HG03103 (cell line): ENCODE data around the gene MYL6.
A peak's percentile ranks its signal among the peaks of the same experiment; 100 is the strongest.
"Not testable (repeated sequence)": the region's sequence is repeated elsewhere in the genome, so short reads cannot be mapped to it uniquely, and the experiment has no call there.

Experiments
- ATAC-seq: cut with Tn5 transposase; IDR thresholded peaks from one replicate; pipeline ENCODE4 v1.9.1; 2021; ENCODE audit warnings: low read depth; ENCODE audit not compliant: unreplicated experiment

Gene MYL6

DNA sequence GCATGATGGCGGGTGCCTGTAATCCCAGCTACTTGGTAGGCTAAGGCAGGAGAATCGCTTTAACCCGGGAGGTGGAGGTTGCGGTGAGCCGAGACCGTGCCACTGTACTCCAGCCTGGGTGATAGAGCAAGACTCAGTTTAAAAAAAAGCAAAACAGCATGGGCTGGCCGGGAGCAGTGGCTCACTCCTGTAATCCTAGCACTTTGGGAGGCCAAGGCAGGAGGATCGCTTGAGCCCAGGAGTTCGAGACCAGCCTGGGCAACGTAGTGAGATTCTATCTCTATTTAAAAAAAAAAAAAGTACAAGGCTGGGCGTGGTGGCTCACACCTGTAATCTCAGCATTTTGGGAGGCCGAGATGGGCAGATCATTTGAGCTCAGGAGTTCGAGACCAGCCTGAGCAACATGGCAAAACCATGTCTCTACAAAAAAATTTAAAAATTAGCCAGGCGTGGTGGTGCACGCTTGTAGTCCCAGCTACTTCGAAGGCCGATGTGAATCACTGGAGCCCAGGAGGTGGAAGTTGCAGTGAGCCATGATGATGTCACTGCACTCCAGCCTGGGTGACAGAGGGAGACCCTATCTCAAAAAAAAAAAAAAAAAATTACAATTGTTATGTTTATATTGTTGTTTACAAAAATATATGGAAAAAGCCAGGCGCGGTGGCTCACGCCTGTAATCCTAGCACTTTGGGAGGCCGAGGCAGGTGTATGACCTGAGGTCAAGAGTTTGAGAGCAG is 1.5 kb upstream of the MYL6 start:
- not testable (repeated sequence) for ATAC-seq

DNA sequence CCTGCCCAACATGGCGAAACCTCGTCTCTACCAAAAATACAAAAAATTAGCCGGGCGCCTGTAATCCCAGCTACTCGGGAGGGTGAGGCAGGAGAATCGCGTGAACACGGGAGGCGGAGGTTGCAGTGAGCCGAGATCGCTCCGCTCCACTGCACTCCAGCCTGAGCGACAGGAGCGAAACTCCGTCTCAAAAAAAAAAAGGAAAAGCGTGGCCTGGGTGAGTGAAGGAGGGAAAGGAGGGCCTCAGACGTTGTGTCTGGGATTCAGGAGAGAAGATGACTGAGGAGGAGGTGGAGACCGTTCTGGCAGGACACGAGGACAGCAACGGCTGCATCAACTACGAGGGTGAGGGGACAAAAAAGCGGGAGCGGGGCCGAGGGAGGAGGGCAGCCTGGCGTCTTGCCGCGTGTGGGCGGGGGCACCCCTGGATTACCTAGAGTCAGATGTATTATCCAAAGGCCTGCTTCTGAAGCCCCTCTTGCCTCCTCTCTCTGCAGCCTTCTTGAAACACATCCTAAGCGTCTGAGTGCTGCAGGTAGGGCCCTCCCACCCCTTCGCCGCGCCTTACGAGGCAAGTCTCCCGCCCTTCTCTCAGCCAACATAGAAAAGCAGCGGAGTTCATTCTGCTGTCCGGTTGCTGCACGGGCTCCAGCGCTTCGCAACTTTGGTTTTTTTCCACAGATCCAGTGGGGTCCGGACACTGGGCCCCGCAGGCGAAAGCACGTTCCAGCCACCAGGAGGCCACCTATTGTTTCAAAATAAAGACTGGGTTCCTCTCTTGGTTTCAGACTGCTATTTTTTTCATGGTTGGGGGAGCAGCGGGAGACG is 744 bp upstream of the MYL6 start:
- peak; percentile 34 for ATAC-seq

DNA sequence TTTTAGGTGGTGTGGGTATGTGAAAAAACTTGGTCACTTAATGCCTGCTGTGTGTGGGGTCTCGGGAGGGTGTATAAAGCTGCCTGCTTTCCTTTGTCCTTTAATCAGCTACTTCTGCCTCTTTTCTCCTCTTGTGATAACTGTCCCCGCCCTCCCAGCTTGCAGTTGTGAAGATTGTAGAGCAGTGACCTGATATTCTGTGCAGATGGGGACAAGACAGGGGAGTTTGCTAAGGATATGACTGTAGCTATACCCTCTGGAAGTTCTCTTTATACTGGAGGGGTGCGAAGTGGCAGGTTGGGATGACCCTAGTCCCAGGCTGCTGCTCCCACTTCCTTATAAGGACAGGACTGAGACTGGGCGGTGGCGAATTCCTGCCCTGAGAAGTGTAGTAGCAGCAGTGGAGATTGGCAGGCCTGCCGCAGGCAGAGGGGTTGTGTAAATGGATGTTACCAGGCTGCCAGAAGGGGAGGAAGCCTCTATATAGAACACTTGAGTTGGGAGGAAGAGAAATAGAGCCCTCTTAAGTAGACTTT is 835 bp downstream of the MYL6 start:
- ATAC-seq: no peak

DNA sequence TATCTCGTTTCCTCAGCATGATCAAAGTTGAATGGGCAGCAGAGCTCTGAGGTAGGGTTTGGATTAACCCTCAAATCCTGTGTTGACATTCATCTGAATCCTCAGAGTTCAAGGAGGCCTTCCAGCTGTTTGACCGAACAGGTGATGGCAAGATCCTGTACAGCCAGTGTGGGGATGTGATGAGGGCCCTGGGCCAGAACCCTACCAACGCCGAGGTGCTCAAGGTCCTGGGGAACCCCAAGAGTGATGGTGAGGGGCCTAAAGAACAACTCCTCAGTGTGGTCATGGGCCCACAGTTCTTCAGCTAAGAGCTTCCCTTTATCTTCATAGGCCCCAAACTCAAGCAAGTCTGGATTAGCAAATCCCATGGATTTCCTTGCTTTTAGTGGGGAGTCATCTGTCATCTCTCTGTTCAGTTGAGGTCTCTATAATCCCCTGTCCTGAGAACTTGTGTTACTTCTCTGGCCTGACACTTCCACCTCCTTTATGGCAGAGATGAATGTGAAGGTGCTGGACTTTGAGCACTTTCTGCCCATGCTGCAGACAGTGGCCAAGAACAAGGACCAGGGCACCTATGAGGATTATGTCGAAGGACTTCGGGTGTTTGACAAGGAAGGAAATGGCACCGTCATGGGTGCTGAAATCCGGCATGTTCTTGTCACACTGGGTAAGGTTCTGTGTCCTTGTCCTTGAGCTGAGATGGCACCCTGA is 1.5 kb downstream of the MYL6 start:
- ATAC-seq: no peak

DNA sequence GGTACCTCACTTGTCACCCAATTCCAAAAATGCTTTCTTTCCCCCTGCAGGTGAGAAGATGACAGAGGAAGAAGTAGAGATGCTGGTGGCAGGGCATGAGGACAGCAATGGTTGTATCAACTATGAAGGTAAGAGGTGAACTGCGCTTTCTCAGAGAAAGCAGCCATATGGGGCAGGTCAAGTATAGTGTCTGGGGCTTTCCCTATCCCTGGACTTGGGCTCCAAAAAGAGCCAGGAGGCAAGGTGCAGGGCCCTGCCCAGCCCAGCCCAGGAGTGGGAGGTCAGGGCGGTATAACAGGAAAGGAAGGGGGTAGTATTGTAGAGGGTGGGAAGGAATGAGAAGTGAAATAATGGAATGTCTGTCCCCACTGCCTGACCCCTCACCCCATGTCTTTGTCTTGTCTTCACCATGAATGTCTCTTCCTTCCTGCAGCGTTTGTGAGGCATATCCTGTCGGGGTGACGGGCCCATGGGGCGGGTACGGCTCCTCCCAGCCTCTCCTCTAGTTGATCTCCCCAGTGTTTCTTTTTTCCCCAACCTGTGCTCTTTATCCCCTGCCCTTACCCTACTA is 2.1 kb downstream of the MYL6 start:
- ATAC-seq: no peak

DNA sequence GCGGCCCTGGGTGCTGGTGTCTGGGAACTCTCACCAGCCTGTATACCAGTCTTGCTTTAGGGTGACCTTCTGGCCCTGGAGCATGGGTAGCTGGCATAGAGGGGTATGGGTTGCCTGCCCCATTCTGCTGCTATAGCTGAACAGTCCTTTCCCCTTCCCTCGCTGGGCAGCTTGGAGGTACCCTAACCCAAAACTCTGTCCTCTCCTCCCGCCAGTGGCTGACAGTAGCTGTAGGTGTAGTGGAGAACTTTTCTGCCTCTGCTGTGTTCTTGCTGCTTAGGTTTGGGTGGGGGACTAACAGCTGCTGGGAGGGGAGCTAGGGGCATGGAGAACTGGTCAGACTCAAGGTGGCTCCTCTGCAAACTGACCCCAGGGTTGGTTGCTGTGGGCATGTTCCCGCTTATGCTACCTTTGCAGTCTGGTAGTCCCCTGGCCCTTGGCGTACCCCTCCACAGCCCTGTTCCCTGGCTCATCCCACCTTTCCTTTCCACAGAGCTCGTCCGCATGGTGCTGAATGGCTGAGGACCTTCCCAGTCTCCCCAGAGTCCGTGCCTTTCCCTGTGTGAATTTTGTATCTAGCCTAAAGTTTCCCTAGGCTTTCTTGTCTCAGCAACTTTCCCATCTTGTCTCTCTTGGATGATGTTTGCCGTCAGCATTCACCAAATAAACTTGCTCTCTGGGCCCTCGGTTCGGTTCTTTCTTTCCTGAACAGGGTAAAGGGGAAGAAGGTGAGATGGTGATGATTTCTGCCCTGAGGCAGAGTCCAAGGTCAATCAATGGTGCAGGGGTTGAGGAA is 2.9 kb downstream of the MYL6 start:
- no peak for ATAC-seq

DNA sequence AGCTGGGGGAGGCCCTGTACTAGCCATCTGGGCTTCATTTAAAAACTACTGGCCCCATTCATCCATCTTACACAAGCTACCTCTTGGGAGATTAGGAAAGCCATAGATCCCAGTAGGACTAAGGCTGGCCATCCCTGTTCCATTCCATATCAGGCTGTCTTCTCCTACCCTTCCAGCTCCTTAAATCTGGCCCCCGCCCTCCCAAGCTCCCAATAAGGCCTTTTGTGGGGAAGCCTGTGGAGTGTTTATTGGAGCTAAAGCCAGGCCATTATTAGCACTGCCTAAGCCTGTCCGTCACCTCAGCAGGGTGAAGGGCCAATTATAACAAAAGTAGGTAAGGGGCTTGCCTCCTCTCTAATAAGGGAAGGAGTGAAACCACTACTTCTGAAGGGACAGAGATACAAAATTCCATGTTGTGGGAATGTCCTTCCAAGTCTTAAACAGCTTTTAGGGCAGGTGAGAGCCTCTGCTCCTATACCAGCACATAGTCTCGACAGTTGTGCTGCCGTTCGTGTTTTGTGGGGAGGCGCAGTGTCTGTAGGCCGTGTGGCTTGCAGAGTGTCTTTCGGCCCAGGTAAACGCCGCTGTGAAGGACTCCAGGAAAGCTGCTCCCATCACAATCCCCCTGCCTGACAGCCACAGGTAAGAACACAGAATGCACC is 3.7 kb downstream of the MYL6 start:
- no peak for ATAC-seq

DNA sequence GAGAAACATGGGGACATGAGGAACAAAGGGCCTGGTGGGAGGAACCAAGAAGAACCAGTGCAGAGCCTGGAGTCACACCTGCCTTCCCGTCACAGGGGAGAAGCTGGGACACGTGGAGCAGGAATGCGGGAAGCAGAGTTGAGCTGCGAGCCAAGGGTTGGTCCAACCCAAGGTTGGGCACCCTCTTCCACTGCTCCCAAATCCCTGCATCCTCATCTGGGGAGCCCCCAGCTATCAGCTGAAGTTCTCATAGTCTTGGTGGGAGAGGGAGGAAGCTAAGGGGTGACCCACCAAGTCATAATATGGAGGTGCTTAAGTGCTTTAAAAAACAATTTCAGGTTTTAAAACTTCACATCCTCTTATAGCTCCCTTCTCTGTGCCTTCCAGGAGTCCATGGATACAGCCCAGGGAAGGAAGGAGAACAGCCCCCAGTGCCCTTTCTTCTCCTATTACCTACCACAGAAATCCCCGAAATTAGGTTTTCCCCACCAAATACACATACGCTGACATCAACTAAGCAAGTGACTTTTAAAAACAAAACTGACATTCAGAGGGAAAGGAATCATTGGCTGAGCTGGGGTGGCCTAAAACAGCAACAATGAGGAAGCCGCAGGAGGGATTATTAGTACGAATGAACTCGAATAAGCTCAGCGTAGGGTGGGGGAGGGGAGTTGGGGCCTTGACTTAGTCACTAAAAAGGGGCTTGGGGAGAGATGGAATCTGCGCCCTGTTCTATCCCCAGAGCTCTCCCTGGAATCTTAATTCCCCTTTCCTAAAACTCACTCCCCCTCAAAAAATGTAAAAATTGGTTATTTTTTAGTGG is 4.5 kb downstream of the MYL6 start:
- no peak for ATAC-seq

DNA sequence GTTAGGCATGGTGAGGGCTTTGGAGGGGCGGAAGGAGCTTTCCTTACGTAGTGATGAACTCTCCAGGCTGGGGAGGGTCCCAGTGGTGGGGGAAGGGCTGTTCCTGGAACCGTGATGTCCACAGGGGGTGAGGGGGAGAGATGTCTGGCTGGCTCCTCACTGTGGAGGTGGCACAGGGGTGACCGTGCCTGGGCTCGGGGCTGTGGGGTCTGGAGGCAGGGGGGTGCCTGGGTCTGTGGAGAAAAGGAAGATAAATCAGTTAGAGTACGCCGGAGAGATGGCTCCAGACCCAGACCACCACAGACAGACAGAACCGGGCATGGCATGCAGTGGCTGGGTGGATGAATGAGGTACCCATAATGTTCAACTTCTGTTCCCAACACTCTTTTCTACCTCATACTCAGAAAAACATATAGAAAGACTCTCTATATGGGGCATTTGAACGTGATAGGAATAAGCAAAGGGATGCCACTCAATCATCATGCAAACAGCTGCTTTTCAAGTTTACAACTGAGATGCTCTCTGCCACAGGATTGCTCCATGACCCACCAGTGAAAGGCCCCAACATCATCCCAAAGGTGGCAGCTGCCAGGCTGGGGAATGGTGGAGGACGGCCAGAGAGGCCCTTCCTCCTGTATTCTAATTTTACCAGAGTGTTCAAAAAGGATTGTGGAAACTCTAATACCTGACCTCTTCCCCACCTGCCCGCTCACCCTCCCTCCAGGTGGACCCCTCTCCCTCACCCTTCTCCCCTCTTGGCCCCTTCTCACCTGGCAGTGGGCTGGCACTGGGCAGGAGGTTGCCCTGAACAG is 5.6 kb downstream of the MYL6 start:
- ATAC-seq: no peak

DNA sequence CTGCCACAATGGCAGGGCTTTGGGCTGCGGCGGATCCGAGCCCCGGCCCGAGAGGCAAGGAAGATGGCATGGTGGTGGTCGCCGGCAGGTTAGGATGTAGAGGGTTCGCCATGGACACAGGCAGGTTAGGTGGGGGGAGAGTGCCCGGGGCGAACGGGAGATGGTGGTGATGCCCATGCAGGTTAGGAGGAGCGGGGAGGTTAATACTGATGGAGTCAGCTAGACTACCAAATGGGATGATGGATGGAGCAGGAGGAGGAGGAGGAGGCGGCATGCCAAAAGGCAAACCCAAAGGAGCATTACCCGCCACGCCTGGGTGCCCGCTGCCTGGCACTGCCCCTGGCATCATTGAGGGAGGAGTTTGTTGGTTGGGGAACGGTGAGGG is 6.2 kb downstream of the MYL6 start:
- ATAC-seq: no peak

DNA sequence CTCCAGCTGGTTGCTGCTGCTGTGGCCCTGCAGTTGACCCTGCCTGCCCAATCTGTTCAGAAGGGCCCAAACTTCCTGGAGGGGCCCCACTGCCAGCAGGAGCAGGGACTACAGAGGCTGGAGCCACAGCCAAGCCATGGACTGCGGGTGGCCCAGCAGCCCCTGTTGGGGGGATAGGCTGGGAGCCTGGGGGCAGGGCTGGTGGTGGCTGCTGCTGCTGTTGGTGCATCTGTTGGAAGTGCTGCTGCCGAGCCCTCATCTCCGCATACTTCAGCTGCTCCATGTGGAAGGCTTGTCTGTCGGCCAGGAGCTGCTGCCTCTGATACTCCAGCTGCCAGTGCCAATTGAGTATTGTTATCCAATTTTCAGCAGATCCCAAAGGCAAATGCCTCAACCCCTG is 7.2 kb downstream of the MYL6 start:
- ATAC-seq: no peak

DNA sequence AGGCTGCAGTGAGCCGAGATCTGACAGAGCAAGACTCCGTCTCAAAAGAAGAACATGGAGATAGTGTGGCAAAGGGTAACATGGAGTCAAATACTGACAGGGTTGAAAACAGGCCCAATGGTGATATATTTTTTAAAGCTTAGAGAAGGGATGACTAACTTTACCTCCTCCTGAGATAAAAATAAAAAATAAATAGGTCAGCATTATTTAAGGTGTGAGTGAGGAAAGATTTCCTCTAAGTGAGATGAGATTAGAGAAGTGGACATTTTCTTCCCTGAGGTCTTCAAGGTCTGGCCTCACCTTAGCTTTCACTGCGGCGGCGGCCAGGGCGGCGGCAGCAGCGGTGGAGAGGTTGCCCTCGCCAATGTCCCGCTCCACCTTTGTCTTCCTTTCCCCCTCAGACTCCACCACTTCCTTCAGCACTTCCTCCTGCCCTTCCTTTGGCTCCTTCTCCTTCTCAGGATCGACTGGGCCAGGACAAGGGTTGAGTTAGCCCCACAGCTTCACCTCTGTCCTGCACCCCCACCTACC is 11.1 kb downstream of the MYL6 start:
- no peak for ATAC-seq

DNA sequence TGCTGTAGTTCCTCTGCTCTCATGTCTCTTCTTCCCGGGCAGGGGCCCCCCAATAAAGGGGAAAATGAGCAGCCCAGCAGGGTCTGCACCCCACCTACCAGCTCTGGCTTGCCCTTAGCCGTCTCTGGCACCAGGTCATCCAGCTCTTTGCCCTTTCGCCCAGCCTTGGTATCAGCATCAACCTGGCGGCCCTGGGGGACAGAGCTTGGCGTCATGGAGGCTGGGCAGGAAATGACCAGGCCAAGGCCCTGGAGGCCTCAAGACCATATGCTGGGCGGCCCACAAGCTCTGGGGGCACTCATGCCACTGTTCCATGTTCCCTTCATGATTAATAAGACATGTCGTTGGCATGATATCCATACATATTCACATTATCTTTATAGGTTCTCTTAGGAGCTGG is 14.7 kb downstream of the MYL6 start:
- no peak for ATAC-seq

DNA sequence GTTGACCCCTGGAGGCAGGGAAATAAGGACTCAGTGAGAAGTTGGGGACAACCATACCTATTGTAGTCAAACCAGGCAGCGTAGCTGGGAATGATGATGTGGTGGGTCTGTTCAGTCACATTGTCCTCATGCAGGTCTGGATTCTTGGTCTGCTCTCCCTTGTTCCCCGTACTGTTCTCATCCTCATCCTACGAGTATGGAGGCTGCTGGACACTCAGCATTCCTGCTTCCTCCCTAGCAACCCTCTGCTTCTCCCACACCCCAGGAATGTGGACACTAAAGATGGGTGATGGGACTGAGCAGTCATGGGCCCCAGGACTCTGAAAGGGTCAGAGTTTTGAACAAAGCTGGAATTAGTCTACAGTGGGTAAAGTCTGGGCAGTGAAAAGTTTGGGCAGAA is 20.2 kb downstream of the MYL6 start:
- ATAC-seq: no peak

DNA sequence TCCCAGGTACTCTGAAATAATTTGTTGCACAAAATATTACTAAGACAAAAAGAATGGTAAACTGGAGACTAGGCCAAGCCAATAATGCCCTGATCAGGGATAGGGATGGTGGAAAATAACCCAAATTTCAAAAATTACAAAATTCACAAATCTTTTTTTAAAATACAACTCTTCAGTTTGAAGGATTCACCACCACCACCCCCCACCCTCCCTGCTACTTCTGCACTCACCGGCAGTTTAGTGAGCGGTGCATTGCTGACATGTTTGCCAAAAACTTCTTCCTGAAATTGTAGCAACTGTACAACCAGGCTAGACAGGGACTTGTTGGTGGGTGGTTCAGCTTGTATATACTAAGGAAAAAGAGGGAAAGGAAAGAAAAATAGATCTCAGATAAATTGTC is 28.8 kb downstream of the MYL6 start:
- ATAC-seq: no peak

DNA sequence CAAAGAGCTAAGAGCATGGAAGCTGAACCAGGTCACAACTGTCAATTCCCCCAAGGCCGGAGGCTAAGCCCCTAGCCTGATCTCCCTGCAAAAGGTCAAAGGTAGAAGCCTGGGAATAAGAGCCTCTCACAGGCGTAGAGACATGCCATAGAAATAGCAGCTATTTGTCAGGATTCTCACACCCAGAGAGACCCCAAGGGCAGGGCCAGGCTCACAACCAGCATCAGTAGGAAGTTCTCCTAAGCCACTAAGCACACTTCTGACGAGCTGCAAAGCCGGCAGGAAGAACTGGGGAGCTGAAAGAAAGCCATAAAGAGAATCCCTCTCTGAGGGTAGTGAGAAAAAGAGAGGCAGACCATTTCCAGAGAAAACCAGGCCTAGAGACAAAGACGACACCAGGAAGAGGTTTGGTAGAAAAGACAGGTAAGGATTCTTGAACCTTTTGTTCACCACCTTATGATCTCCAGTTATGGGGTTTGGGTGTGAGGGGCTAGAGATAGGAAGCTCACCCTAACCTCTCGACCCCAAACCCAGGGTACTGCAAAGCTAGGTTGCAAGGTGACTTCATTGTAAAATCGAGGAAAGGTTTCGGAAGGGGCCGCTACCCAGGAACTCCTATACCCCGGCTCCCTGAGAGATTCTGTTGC is 30.1 kb downstream of the MYL6 start:
- ATAC-seq: no peak

DNA sequence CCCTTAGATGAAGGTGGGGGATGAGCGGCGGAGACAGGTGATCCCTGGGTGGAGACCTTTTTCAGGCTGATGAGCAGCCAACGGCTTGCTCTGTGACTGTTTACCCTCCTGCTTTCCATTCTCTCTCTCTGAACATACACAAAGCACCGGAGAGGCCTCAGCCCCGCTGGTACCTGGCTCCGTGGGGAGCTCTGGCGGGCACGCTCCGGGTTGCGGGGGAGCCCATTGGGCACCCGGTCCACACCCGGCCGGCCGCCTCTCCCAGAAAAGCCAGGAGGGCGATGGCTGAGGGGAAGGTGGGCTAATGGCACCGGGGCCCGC is 30.6 kb downstream of the MYL6 start:
- ATAC-seq: no peak
